Measurements from ENCODE around the gene CRIM1.

DNA sequence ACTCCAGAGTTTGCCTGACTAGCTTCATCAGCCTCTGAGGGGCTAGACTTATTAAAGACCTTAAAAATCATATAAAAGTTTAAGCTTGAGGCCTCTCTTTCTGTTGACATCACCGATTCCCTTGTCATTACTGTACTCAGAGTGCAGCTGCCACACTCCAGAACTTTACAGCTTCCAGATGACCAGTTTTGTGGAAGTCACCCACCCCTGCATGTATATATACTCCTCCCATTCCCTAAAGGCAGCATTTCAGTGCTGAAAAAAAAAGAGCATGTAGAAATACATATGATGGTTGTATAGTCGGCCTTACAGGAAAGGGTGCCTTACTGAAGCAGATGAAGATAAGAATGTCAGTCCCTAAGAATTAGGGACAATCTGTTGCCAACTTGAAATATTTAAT, 125.1 kb downstream of the CRIM1 start:
- TF ChIP-seq, protein P1, sequence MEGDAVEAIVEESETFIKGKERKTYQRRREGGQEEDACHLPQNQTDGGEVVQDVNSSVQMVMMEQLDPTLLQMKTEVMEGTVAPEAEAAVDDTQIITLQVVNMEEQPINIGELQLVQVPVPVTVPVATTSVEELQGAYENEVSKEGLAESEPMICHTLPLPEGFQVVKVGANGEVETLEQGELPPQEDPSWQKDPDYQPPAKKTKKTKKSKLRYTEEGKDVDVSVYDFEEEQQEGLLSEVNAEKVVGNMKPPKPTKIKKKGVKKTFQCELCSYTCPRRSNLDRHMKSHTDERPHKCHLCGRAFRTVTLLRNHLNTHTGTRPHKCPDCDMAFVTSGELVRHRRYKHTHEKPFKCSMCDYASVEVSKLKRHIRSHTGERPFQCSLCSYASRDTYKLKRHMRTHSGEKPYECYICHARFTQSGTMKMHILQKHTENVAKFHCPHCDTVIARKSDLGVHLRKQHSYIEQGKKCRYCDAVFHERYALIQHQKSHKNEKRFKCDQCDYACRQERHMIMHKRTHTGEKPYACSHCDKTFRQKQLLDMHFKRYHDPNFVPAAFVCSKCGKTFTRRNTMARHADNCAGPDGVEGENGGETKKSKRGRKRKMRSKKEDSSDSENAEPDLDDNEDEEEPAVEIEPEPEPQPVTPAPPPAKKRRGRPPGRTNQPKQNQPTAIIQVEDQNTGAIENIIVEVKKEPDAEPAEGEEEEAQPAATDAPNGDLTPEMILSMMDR (IDR thresholded peaks at IDR 0.05), result no peak
- TF ChIP-seq POLR2A (IDR thresholded peaks at IDR 0.05), result no peak

Measured in suprapubic skin (tissue), 3 donors.